Breast epithelium (tissue), 4 donors: ENCODE measurements around the gene PITRM1. TPM values are rescaled to one million over a fixed set of nuclear protein-coding genes. Genes with fewer than 3 reads are reported as not detected.

Experiments
- DNase-seq, 2 donors: peaks; one replicate each; pipeline ENCODE4 v3.0.0-alpha.2; 2019; ENCODE audit warnings: low spot score in 2 of 2
- H3K27ac ChIP-seq, 2 donors: fragments of 200-600 bp; sonication (generic) in 1 of 2; one replicate each; pipeline ENCODE4 v1.5.1; 2016 to 2019; ENCODE audit warnings: mild to moderate bottlenecking in 1 of 2
- H3K27me3 ChIP-seq, 2 donors: fragments of 200-600 bp; sonication (generic) in 1 of 2; one replicate each; pipeline versions ENCODE4 v1.5.1 to v1.6.0; 2017 to 2019; ENCODE audit warnings: control low read depth in 1 of 2, mild to moderate bottlenecking in 1 of 2
- H3K36me3 ChIP-seq: fragments of 200-600 bp; one replicate; pipeline ENCODE4 v1.5.1; 2019
- H3K4me1 ChIP-seq, 2 donors: fragments of 200-600 bp; sonication (generic); one replicate each; pipeline ENCODE4 v1.5.1; 2016 to 2019; ENCODE audit warnings: control low read depth in 1 of 2
- H3K4me3 ChIP-seq, 3 donors: fragments of 200-600 bp; sonication (generic); 1 replicate in 2 of 3; 2 replicates in 1 of 3; pipeline ENCODE4 v1.5.1; 2016 to 2019; ENCODE audit warnings: mild to moderate bottlenecking in 3 of 3, moderate library complexity in 2 of 3
- H3K9me3 ChIP-seq, 2 donors: fragments of 200-600 bp; sonication (generic) in 1 of 2; one replicate each; pipeline ENCODE4 v1.5.1; 2016 to 2019; ENCODE audit warnings: control low read depth in 1 of 2
- CTCF ChIP-seq, 3 donors: fragments of 450-650 bp; IDR thresholded peaks; one replicate each; pipeline ENCODE4 v1.5.1; 2016 to 2017; ENCODE audit warnings: antibody characterized with exemption in 3 of 3, mild to moderate bottlenecking in 3 of 3, moderate library complexity in 3 of 3
- POLR2A ChIP-seq: fragments of 450-650 bp; IDR thresholded peaks from one replicate; pipeline ENCODE4 v1.6.1; 2016; ENCODE audit warnings: antibody characterized with exemption, mild to moderate bottlenecking, moderate library complexity
- POLR2AphosphoS5 ChIP-seq, 3 donors: sonication (generic); formaldehyde crosslinking; IDR thresholded peaks; one replicate each; pipeline ENCODE4 v1.6.1; 2017; ENCODE audit warnings: antibody characterized with exemption in 3 of 3
- intact Hi-C: fragments of 100-400 bp; cut with DNase I; formaldehyde crosslinking; loops from one replicate; pipeline ENCODE4 v1.15.1; 2023; ENCODE audit warnings: low total_unique reads
- total RNA-seq, 3 donors: library from RNA; depleted of rRNA; stranded (reverse); fragments of >200 nt; gene quantifications; one replicate each; pipeline ENCODE4 v1.1.0, GENCODE V29; 2016

Gene PITRM1
- total RNA-seq, 3 donors from 2014 or later = 64.9 to 76.0 (median 75.8) TPM

DNA sequence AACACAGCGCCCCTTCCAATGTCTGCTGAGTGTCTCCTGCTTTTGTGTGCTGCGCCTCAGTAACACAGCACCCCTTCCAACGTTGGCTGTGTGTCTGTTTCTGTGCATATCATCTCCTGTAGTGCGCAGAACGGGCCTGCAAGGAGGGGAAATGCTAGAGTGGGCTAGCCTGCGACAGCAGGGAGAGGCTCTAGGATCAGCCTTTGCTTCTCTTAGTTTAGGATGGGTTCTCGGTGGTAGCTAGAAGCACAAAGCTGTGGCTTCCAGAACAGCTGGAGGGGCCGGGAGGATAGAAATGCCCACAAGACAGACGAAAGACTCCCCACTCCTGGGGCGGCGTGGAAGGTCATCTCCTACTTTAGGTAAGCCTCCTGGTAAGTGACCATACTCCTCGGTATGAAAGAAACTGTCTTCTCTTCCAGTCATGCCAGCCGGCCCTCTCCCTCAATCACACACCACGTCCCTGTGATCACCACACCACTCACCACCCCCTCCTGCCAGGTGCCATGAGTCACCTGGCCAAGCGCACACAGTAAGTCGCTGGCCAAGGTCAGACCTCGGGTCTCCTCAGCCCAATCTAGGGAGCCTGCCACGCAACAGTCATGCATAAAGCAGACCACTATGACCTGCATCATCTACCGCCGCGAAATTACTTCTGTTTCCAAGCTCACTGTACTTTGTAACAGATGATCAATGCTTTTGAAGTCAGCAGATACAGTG lies 4.8 kb downstream of the PITRM1 start:
- TF ChIP-seq POLR2A (no peak), POLR2AphosphoS5 (IDR thresholded peaks at IDR 0.05) (no peak), CTCF (IDR thresholded peaks at IDR 0.05) (no peak)
- H3K4me1 ChIP-seq = peaks cover 0 to 7% of the 10 kb centered on the region in 2 donors
- no peak overlapping the region for H3K4me3 ChIP-seq
- peaks cover 16% of the 10 kb centered on the region for H3K36me3 ChIP-seq
- intact Hi-C loops = no loop called here
- H3K27me3 ChIP-seq = no peaks in the 10 kb centered on the region
- no peak for DNase-seq
- no peaks in the 10 kb centered on the region for H3K9me3 ChIP-seq
- H3K27ac ChIP-seq = no peak overlapping the region

DNA sequence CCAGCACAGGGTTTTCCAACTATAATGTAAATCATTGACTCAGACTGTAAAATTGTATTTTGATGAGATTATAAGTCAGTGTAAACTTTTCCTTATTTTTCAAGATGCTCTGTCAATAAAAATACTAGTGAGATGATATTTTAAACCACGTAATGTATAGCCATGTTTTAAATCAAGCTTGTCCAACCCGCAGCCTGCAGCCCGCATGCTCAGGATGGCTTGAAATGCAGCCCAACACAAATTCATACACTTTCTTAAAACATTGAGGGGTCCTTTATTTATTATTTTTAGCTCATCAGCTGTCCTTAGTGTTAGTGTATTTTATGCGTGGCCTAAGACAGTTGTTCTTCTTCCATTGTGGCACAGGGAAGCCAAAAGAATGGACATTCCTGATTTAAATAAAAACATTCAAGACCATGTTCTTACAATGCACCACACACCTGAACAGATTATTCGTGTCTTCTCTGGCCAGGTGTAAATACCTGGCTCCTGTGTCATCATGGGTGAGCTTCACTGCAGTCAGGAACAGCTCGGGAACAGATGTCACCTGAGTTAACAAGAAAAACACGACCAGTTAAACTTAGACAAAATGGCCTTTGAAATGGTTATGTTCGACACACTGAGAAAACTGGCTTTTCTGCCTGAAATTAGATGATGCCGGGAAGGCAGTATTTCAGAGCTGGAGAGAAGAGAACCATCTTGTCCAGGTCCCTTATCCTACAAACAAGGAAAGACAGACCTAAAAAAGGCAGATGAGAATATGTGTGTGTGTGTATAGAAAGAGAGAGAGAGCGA lies 5.9 kb downstream of the PITRM1 start:
- Histone ChIP-seq H3K4me3 (no peak overlapping the region), H3K36me3 (peaks cover 17% of the 10 kb centered on the region), H3K9me3 (no peaks in the 10 kb centered on the region), H3K4me1 (peaks cover 0 to 4% of the 10 kb centered on the region in 2 donors), H3K27ac (no peak overlapping the region), H3K27me3 (no peaks in the 10 kb centered on the region)
- DNase-seq = no peak
- TF ChIP-seq POLR2A (no peak), CTCF (IDR thresholded peaks at IDR 0.05) (no peak), POLR2AphosphoS5 (IDR thresholded peaks at IDR 0.05) (no peak)
- intact Hi-C loops = no loop called here

DNA sequence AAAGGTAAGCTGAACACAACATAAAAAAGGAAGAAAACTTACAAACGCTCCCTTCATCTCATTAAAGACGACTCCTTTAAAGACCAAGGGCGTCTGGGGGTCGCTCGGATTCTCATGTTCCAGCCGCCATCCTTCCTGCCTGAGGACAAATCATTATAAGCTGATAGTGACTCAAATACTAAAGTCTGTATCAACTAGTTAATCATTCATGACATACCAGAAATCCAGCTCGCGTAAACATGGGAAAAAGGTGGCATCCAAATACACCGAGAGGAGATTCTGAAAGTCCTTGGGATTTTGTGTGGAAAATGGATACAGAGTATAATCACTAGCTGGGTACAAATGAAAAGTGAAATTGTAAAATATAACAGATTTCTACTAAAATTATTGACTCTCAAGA lies 7.4 kb downstream of the PITRM1 start:
- H3K27ac ChIP-seq = no peak overlapping the region
- no peaks in the 10 kb centered on the region for H3K27me3 ChIP-seq
- no peaks in the 10 kb centered on the region for H3K4me1 ChIP-seq
- H3K36me3 ChIP-seq = peaks cover 17% of the 10 kb centered on the region
- intact Hi-C loops = no loop called here
- TF ChIP-seq POLR2AphosphoS5 (IDR thresholded peaks at IDR 0.05) (no peak), POLR2A (no peak), CTCF (IDR thresholded peaks at IDR 0.05) (no peak)
- no peak overlapping the region for H3K4me3 ChIP-seq
- H3K9me3 ChIP-seq = no peaks in the 10 kb centered on the region
- DNase-seq = no peak

DNA sequence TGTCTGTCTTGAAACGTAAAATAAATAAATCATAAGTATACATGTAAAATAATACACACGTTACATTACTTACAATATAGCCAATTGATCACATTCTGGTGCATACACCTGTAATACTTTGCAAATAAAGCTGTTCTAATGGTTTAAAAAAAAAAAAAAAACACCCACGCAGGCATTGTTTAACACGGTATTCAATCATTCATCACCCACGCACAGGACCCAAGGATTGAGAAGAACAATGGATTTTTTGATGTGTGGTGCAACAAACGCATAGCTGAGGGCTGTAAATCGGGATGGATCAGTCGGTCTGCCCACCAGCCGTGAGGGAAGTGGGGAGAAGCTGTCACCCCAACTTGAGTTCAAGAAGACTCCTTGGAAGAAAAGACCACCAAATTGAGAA lies 8.7 kb downstream of the PITRM1 start:
- H3K27ac ChIP-seq = no peak overlapping the region
- H3K36me3 ChIP-seq = peaks cover 17% of the 10 kb centered on the region
- TF ChIP-seq POLR2AphosphoS5 (IDR thresholded peaks at IDR 0.05) (no peak), POLR2A (no peak), CTCF (IDR thresholded peaks at IDR 0.05) (no peak)
- H3K9me3 ChIP-seq = no peaks in the 10 kb centered on the region
- no peaks in the 10 kb centered on the region for H3K4me1 ChIP-seq
- DNase-seq = no peak
- no peaks in the 10 kb centered on the region for H3K27me3 ChIP-seq
- intact Hi-C loops = no loop called here
- H3K4me3 ChIP-seq = no peak overlapping the region

- H3K4me3 ChIP-seq = no peak overlapping the region
- no peaks in the 10 kb centered on the region for H3K27me3 ChIP-seq
- DNase-seq = no peak
- intact Hi-C loops = loop anchor here (1.0 kb wide), 1 partner anchor 26 kb away; no protein-coding TSS in a partner anchor
- no peaks in the 10 kb centered on the region for H3K4me1 ChIP-seq
- peaks cover 17% of the 10 kb centered on the region for H3K36me3 ChIP-seq
- no peak overlapping the region for H3K27ac ChIP-seq
- TF ChIP-seq POLR2AphosphoS5 (IDR thresholded peaks at IDR 0.05) = no peak
- no peak for TF ChIP-seq CTCF (IDR thresholded peaks at IDR 0.05)
- no peak for TF ChIP-seq POLR2A
- H3K9me3 ChIP-seq = no peaks in the 10 kb centered on the region
These were observed 10.0 kb downstream of the PITRM1 start for GRCh38 chr10:3162533-3162932.
